ENCODE measurements around the gene ZNF839.
A peak's percentile ranks its signal among the peaks of the same experiment; 100 is the strongest.

ZNF839 gene

GRCh38 chr14:102387086-102387485 lies 67.5 kb downstream of the ZNF839 start:
- no peak for DNase-seq (ENCODE audit: low spot score)

GRCh38 chr14:102389246-102389645 lies 69.7 kb downstream of the ZNF839 start:
- DNase-seq (ENCODE audit: low spot score), result no peak

- peak; percentile 28 for DNase-seq (ENCODE audit: low spot score)
Observed at GRCh38 chr14:102390064-102390855, 70.7 kb downstream of the ZNF839 start.

All from GM03348 (cell line).